Measurements from ENCODE around the gene CLSTN2. TPM values are rescaled to one million over a fixed set of nuclear protein-coding genes. Genes with fewer than 3 reads are reported as not detected.

Gene CLSTN2
- total RNA-seq, 1 donor: 7.3 TPM

DNA sequence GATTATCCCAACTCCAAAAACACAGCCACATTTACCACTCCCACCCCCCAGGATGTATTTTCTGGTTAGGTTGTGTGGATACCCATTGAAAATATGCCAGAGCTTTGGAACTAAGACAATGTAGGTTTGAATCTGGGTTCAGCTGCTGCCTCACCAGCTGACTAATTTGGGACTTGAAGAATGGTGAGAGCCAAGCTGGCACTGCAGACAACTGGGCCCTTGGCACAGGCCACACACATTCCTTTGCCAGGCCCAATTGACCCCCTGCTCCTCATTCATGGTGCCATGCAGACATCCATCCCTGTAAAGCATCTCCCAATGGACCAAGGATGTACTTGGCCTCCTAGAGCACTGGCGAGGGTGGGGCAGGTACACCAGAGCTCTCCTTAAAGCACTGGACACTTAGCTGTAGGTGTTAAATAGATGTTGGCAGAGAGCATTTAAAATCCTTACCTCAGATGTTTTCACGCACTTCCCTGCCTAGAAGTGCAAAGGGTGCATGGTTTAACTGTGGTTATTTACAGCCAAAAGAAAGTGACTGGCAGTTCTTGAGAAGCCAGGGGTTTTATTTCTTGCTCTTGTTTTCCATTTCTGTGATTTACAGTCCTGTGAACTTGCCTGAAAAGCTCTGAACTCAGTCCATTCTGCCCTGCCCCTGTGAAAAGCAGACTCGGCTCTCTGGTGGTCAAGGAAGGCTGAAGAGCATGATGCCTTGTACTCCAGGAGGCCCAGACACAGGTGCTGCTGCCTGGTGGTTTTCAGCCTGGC lies 138.5 kb downstream of the CLSTN2 start:
- DNase-seq (ENCODE audit: low read depth): no peak
- TF ChIP-seq, protein P1, sequence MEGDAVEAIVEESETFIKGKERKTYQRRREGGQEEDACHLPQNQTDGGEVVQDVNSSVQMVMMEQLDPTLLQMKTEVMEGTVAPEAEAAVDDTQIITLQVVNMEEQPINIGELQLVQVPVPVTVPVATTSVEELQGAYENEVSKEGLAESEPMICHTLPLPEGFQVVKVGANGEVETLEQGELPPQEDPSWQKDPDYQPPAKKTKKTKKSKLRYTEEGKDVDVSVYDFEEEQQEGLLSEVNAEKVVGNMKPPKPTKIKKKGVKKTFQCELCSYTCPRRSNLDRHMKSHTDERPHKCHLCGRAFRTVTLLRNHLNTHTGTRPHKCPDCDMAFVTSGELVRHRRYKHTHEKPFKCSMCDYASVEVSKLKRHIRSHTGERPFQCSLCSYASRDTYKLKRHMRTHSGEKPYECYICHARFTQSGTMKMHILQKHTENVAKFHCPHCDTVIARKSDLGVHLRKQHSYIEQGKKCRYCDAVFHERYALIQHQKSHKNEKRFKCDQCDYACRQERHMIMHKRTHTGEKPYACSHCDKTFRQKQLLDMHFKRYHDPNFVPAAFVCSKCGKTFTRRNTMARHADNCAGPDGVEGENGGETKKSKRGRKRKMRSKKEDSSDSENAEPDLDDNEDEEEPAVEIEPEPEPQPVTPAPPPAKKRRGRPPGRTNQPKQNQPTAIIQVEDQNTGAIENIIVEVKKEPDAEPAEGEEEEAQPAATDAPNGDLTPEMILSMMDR (IDR thresholded peaks at IDR 0.05; ENCODE audit: insufficient read depth, low read depth, low read length): no peak
- H3K4me3 ChIP-seq (ENCODE audit: low read depth, low read length): no peak overlapping the region

DNA sequence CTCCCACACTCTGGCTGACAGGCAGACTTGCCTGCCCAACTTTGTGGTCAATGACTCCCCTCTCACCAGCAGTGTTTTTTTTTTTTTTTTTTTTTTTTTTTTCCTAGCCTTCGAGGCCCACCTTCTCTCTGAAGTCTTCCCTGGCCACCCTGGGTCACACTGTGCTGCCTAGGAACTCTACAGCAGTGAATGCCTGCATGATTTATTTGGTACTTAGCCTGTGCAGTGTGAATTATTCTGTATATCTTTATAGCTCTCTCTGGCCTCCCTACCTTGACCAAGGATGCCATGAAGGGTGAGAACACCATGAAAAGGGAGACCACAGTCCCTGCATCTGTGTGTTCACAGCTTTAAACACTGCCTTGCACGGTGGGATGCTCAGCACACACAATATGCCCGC lies 141.6 kb downstream of the CLSTN2 start:
- TF ChIP-seq, protein P1 (IDR thresholded peaks at IDR 0.05; ENCODE audit: insufficient read depth, low read depth, low read length): no peak
- H3K4me3 ChIP-seq (ENCODE audit: low read depth, low read length): no peak overlapping the region

DNA sequence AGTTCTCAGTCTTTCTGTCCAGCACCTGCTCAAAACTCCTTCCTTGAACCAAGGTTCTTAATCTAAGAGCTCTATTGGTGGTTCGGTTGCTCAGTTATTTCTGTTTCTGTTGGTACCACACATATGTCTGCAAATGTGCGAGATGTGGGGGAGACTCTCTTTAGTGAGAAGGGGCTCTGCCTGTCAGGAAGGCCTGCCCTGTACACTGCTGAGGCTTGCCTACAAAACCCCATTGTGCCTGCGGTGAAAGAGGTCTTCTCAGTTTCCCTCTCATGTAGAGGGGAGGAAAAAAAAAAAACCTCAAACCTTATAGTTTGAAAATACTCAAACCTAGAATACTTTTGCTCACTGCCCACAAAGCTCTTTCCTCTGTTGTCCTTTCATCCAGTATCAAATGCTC lies 142.4 kb downstream of the CLSTN2 start:
- TF ChIP-seq, protein P1 (IDR thresholded peaks at IDR 0.05; ENCODE audit: insufficient read depth, low read depth, low read length): no peak
- no peak for DNase-seq (ENCODE audit: low read depth)

More for the DNA sequence above, 141.6 kb downstream of the CLSTN2 start:
- no peak for DNase-seq (ENCODE audit: low read depth)

DNA sequence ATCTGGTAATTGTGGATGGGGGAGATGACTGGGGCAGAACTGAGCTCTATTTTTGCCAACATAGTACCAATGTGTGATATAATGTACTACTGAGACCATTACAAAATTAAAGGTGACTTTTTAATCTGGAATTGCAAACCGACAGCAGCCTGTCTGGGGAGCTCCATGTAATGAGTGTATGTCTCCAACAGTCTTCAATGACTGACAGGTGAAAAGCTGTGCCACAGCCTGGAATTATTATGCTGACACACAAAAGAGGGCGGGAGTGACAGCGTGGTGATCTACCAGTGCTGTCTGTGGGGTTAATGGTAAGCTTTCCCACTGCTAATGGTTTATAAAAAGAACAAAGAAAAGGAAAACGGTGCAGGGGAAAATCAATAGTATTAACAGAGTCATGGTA lies 143.4 kb downstream of the CLSTN2 start:
- TF ChIP-seq, protein P1 (IDR thresholded peaks at IDR 0.05; ENCODE audit: insufficient read depth, low read depth, low read length): no peak
- DNase-seq (ENCODE audit: low read depth): no peak
- no peak overlapping the region for H3K4me3 ChIP-seq (ENCODE audit: low read depth, low read length)

More for the DNA sequence above, 142.4 kb downstream of the CLSTN2 start:
- H3K4me3 ChIP-seq (ENCODE audit: low read depth, low read length): no peak overlapping the region

DNA sequence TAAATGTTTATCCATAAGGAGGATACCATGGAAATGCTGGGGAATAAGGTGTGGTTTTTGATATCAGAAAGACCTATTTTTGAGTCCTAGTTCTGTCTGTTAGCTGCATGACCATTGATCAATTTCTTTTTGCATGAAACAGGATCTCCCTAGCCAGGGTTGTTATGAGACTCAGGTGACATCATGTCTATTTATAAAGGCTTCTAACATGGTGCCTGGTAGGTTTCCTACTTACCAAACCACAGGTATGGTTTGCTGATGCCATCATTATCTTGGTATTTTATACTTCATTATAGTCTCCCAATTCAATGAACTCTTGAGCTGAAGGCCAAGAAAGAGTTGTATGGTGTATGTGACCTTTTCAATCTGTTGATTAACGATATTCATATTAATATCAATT lies 144.0 kb downstream of the CLSTN2 start:
- no peak overlapping the region for H3K4me3 ChIP-seq (ENCODE audit: low read depth, low read length)
- TF ChIP-seq, protein P1 (IDR thresholded peaks at IDR 0.05; ENCODE audit: insufficient read depth, low read depth, low read length): no peak
- no peak for DNase-seq (ENCODE audit: low read depth)

DNA sequence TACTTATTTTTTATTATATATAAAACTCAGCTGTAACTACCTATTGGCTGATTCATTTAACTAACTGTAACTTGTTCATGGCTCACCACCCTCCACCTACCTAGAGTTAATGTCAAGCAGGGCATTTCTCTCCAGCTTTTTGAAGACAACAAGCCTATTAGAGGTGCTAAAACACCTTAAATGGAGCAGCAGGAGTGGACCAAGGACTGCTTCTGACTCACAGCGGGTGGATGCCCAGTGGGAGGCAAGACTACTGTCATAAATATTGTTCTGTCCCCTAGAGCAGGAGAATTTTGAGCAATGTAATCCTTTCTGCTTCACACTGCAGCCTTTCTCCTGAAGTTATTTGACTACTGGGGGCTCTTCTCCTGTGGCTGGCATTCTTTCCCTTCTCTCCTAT lies 146.9 kb downstream of the CLSTN2 start:
- TF ChIP-seq, protein P1 (IDR thresholded peaks at IDR 0.05; ENCODE audit: insufficient read depth, low read depth, low read length): no peak

DNA sequence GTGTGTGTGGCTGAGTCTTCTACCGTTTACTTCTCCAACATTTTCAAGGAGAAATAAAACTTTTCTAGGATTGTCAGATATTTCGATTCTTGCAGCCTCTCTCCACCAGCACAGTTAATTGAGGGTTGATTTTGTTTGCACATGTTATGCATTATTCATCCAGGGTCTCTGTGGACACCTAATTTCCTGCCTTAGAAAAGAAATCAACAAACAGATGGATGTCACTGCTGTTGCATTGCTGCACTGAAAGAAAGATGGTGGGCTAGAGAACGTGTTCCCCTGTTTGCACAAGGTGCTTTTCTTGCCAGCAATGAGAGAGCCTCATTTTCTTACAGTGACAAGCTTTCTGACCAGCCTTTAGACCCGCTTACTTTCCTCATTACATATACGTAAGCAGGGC lies 150.0 kb downstream of the CLSTN2 start:
- H3K4me3 ChIP-seq (ENCODE audit: low read depth, low read length): no peak overlapping the region
- TF ChIP-seq, protein P1 (IDR thresholded peaks at IDR 0.05; ENCODE audit: insufficient read depth, low read depth, low read length): no peak
- no peak for DNase-seq (ENCODE audit: low read depth)

More for the DNA sequence above, 146.9 kb downstream of the CLSTN2 start:
- H3K4me3 ChIP-seq (ENCODE audit: low read depth, low read length): no peak overlapping the region
- DNase-seq (ENCODE audit: low read depth): no peak

Data from fibroblast of villous mesenchyme (primary cell).